Kidney (tissue), 14 donors: ENCODE data around the gene PIP5K1B. TPM values are rescaled to one million over a fixed set of nuclear protein-coding genes. Genes with fewer than 3 reads are reported as not detected.

Source experiments
- DNase-seq, 5 donors: peaks; one replicate each; pipeline ENCODE4 v3.0.0-alpha.2; 2013 to 2020
- FAIRE-seq: peaks from 2 replicates; lab custom pipeline; 2012; peaks lifted over from hg19 to GRCh38; lab: Jason Lieb, UNC
- H3K27ac ChIP-seq, 2 donors: one replicate each; pipeline ENCODE4 v1.7.0; 2013; ENCODE audit warnings: low read depth in 2 of 2, low read length in 2 of 2, inconsistent platforms in 1 of 2
- H3K27me3 ChIP-seq: one replicate; pipeline ENCODE4 v1.7.1; 2013; ENCODE audit warnings: low read length, inconsistent platforms; ENCODE audit not compliant: control insufficient read depth, insufficient read depth
- H3K36me3 ChIP-seq, 3 donors: one replicate each; pipeline versions ENCODE4 v1.7.0 to v1.7.1; 2013; ENCODE audit warnings: low read length in 3 of 3, control low read depth in 1 of 3, inconsistent platforms in 1 of 3; ENCODE audit not compliant: insufficient read depth in 3 of 3, control insufficient read depth in 2 of 3
- H3K4me1 ChIP-seq, 3 donors: one replicate each; pipeline versions ENCODE4 v1.7.0 to v1.7.1; 2013; ENCODE audit warnings: low read length in 3 of 3, inconsistent platforms in 1 of 3, low read depth in 1 of 3; ENCODE audit not compliant: control insufficient read depth in 2 of 3, insufficient read depth in 2 of 3
- H3K4me3 ChIP-seq, 3 donors: one replicate each; pipeline versions ENCODE4 v1.7.0 to v1.8.1; 2013; ENCODE audit warnings: low read length in 3 of 3, control low read depth in 1 of 3, inconsistent platforms in 1 of 3
- H3K9ac ChIP-seq, 3 donors: one replicate each; pipeline versions ENCODE4 v1.7.0 to v1.7.1; 2013; ENCODE audit warnings: low read length in 3 of 3, control low read depth in 1 of 3, inconsistent platforms in 1 of 3
- H3K9me3 ChIP-seq, 3 donors: one replicate each; pipeline versions ENCODE4 v1.7.0 to v1.7.1; 2013; ENCODE audit warnings: low read length in 3 of 3, control low read depth in 1 of 3, inconsistent platforms in 1 of 3; ENCODE audit not compliant: control insufficient read depth in 2 of 3, insufficient read depth in 1 of 3
- CTCF ChIP-seq: IDR thresholded peaks from 3 replicates; pipeline ENCODE4 v1.5.1; 2012; ENCODE audit warnings: mild to moderate bottlenecking, moderate library complexity, borderline replicate concordance; ENCODE audit not compliant: insufficient read depth; ENCODE audit errors: extremely low read depth
- intact Hi-C: fragments of 100-400 bp; cut with DNase I; formaldehyde crosslinking; loops from one replicate; pipeline ENCODE4 v1.11.1; 2022
- polyA plus RNA-seq: library from polyadenylated mRNA; stranded (reverse); fragments of 350-450 nt; fragmentation: Illumina TruSeq; extraction: RNeasy Lipid Tissue Mini Kit (QIAGEN cat#74804); gene quantifications from one replicate; pipeline ENCODE4 v1.2.3, GENCODE V29; 2014; ENCODE audit warnings: low read depth, low replicate concordance; ENCODE audit not compliant: insufficient read depth
- total RNA-seq: library from RNA; stranded (reverse); fragmentation: NEBNext Ultra II Directional; extraction: Animal tissue kit (Norgen Biotek cat#: 25700); gene quantifications from one replicate; pipeline ENCODE4 v1.2.1, GENCODE V29; 2021
- donor health status: control.
- donor health status: control.
- donor health status: control.
- donor health status: control.
- donor health status: control.
- donor health status: DM: yes; HTN: yes; CAD: no.
- donor health status: Normal renal cell carcinoma (clear cell type).

Gene PIP5K1B
- total and polyA plus RNA-seq, 2 donors from 2014 or later, result 9.4 to 10.1 TPM

- no peak for TF ChIP-seq CTCF
- Histone ChIP-seq H3K9ac (no peak overlapping the region), H3K4me3 (no peak overlapping the region), H3K4me1 (no peaks in the 10 kb centered on the region), H3K36me3 (no peaks in the 10 kb centered on the region), H3K9me3 (no peaks in the 10 kb centered on the region), H3K27ac (no peak overlapping the region), H3K27me3 (no peaks in the 10 kb centered on the region)
- DNase-seq (no peak), FAIRE-seq (no peak)
- intact Hi-C loops, result no loop called here
Observed at GRCh38 chr9:68771376-68771775, 66.3 kb downstream of the PIP5K1B start.

- no peak overlapping the region for H3K9ac ChIP-seq
- H3K27ac ChIP-seq, result no peak overlapping the region
- H3K9me3 ChIP-seq, result no peaks in the 10 kb centered on the region
- no peaks in the 10 kb centered on the region for H3K36me3 ChIP-seq
- DNase-seq, result no peak
- H3K4me1 ChIP-seq, result peaks cover 0 to 5% (median 0%) of the 10 kb centered on the region in 3 donors
- H3K27me3 ChIP-seq, result no peaks in the 10 kb centered on the region
- FAIRE-seq, result no peak
- intact Hi-C loops, result no loop called here
- TF ChIP-seq CTCF, result no peak
- H3K4me3 ChIP-seq, result no peak overlapping the region
Observed at GRCh38 chr9:68775003-68775730, 70.1 kb downstream of the PIP5K1B start.

GRCh38 chr9:68777070-68777763 is 72.2 kb downstream of the PIP5K1B start:
- no peaks in the 10 kb centered on the region for H3K27me3 ChIP-seq
- no peak for TF ChIP-seq CTCF
- intact Hi-C loops, result no loop called here
- no peak for DNase-seq
- H3K4me1 ChIP-seq, result peaks cover 0 to 14% (median 0%) of the 10 kb centered on the region in 3 donors
- no peak overlapping the region for H3K9ac ChIP-seq
- no peaks in the 10 kb centered on the region for H3K9me3 ChIP-seq
- H3K36me3 ChIP-seq, result no peaks in the 10 kb centered on the region
- H3K27ac ChIP-seq, result no peak overlapping the region
- no peak for FAIRE-seq
- H3K4me3 ChIP-seq, result no peak overlapping the region
